ENCODE results near the gene SH3RF2.

SH3RF2 gene

GRCh38 chr5:145924849-145925248, 11.5 kb upstream of the SH3RF2 start:
- Histone ChIP-seq H2AFZ (ENCODE audit: low read depth, low read length) (no peak overlapping the region), H3K9ac (ENCODE audit: low read depth, low read length) (no peak overlapping the region), H3K9me3 (ENCODE audit: insufficient read depth, low read length, severe bottlenecking) (no peaks in the 10 kb centered on the region), H3K4me1 (ENCODE audit: insufficient read depth, low read length) (no peaks in the 10 kb centered on the region), H3K27me3 (ENCODE audit: insufficient read depth, low read length, poor library complexity) (no peaks in the 10 kb centered on the region), H3K79me2 (ENCODE audit: insufficient read depth, low read length) (no peaks in the 10 kb centered on the region), H4K20me1 (ENCODE audit: insufficient read depth, low read length) (no peaks in the 10 kb centered on the region), H3K4me2 (ENCODE audit: insufficient read depth, low read length) (no peak overlapping the region), H3K4me3 (ENCODE audit: low read depth in 1 of 2, low read length in 2 of 2) (no peak overlapping the region), H3K27ac (ENCODE audit: low read length) (no peak overlapping the region), H3K36me3 (ENCODE audit: insufficient read depth, low read length) (no peaks in the 10 kb centered on the region)
- no peak for TF ChIP-seq EZH2 (IDR thresholded peaks at IDR 0.05; ENCODE audit: borderline replicate concordance, low read depth, low read length, severe bottlenecking)
- no peak for TF ChIP-seq CTCF (IDR thresholded peaks at IDR 0.05; ENCODE audit: borderline replicate concordance, extremely low read depth, low read length, poor library complexity, severe bottlenecking)
- ATAC-seq (ENCODE audit: insufficient read depth, low read depth) (no peak), DNase-seq (no peak)

DNA sequence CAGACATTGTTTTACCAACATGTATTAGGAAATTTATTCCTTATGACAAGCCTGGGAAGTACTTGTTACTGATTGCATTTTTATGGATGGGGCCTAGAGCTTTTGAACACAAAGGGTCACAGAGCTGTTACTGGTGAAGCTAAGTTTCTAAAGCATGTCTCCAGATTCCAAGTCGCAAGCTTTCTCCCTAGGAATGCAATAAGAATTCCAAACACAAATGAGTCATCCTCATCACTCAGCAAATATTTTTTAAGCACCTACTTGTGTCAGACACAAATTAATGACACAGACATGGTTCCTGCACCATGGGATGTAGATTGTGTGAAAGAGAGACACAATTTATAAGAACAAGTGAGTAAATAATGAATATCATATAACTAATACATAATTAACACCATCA, 11.0 kb upstream of the SH3RF2 start:
- Histone ChIP-seq H3K9me3 (ENCODE audit: insufficient read depth, low read length, severe bottlenecking) (no peaks in the 10 kb centered on the region), H3K27ac (ENCODE audit: low read length) (no peak overlapping the region), H4K20me1 (ENCODE audit: insufficient read depth, low read length) (no peaks in the 10 kb centered on the region), H3K9ac (ENCODE audit: low read depth, low read length) (no peak overlapping the region), H3K4me3 (ENCODE audit: low read depth in 1 of 2, low read length in 2 of 2) (no peak overlapping the region), H3K4me1 (ENCODE audit: insufficient read depth, low read length) (no peaks in the 10 kb centered on the region), H2AFZ (ENCODE audit: low read depth, low read length) (no peak overlapping the region), H3K4me2 (ENCODE audit: insufficient read depth, low read length) (no peak overlapping the region), H3K27me3 (ENCODE audit: insufficient read depth, low read length, poor library complexity) (no peaks in the 10 kb centered on the region), H3K36me3 (ENCODE audit: insufficient read depth, low read length) (no peaks in the 10 kb centered on the region), H3K79me2 (ENCODE audit: insufficient read depth, low read length) (no peaks in the 10 kb centered on the region)
- ATAC-seq (ENCODE audit: insufficient read depth, low read depth) (no peak), DNase-seq (no peak)
- TF ChIP-seq CTCF (IDR thresholded peaks at IDR 0.05; ENCODE audit: borderline replicate concordance, extremely low read depth, low read length, poor library complexity, severe bottlenecking), result no peak
- TF ChIP-seq EZH2 (IDR thresholded peaks at IDR 0.05; ENCODE audit: borderline replicate concordance, low read depth, low read length, severe bottlenecking), result no peak

DNA sequence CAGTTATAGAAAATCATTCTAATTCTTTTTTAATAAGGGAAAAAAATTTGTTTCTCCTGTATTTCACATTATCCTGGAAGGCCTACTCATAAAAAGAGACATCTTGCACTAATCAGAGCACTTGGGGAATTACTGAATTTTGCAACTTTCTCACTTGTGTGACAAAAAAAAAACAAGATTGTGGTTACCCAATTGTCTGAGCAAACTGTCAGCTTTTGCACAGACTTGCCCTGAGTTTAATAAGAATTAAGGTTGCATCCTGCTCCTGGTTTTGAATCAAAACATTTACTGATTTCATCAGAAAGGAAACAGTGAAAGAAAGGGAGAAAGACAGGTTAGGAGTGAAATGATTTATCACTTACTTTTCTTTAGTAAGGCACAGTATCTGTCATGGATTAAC, 10.6 kb upstream of the SH3RF2 start:
- ATAC-seq (ENCODE audit: insufficient read depth, low read depth), result no peak
- no peak for TF ChIP-seq CTCF (IDR thresholded peaks at IDR 0.05; ENCODE audit: borderline replicate concordance, extremely low read depth, low read length, poor library complexity, severe bottlenecking)
- no peak for TF ChIP-seq EZH2 (IDR thresholded peaks at IDR 0.05; ENCODE audit: borderline replicate concordance, low read depth, low read length, severe bottlenecking)
- Histone ChIP-seq H3K4me3 (ENCODE audit: low read depth in 1 of 2, low read length in 2 of 2) (no peak overlapping the region), H3K27me3 (ENCODE audit: insufficient read depth, low read length, poor library complexity) (no peaks in the 10 kb centered on the region), H3K4me1 (ENCODE audit: insufficient read depth, low read length) (no peaks in the 10 kb centered on the region), H4K20me1 (ENCODE audit: insufficient read depth, low read length) (no peaks in the 10 kb centered on the region), H3K4me2 (ENCODE audit: insufficient read depth, low read length) (no peak overlapping the region), H3K9ac (ENCODE audit: low read depth, low read length) (no peak overlapping the region), H2AFZ (ENCODE audit: low read depth, low read length) (no peak overlapping the region), H3K9me3 (ENCODE audit: insufficient read depth, low read length, severe bottlenecking) (no peaks in the 10 kb centered on the region), H3K36me3 (ENCODE audit: insufficient read depth, low read length) (no peaks in the 10 kb centered on the region), H3K79me2 (ENCODE audit: insufficient read depth, low read length) (no peaks in the 10 kb centered on the region), H3K27ac (ENCODE audit: low read length) (no peak overlapping the region)
- DNase-seq, result no peak

DNA sequence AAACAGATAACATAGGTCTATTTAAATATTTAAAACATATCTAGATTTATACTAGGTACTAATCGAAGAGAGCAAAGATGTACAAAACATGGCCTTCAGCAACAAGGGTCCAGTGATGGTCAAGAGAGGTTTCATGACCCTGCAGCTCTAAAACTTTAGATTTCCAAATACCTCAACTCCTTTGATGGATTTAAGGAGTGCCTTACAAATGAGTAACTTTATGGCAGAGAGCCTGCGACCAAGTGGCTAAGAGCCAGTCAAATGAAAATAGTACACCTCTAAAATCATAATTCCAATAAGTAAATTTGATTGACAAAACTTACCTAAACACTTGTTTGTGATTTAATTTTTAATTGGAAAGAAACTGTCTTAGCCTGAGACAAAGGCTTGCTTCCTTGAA, 4.7 kb upstream of the SH3RF2 start:
- TF ChIP-seq CTCF (IDR thresholded peaks at IDR 0.05; ENCODE audit: borderline replicate concordance, extremely low read depth, low read length, poor library complexity, severe bottlenecking) (no peak), EZH2 (IDR thresholded peaks at IDR 0.05; ENCODE audit: borderline replicate concordance, low read depth, low read length, severe bottlenecking) (no peak)
- no peaks in the 10 kb centered on the region for H3K36me3 ChIP-seq (ENCODE audit: insufficient read depth, low read length)
- no peaks in the 10 kb centered on the region for H3K9me3 ChIP-seq (ENCODE audit: insufficient read depth, low read length, severe bottlenecking)
- no peak overlapping the region for H3K27ac ChIP-seq (ENCODE audit: low read length)
- ATAC-seq (ENCODE audit: insufficient read depth, low read depth) (no peak), DNase-seq (no peak)
- H4K20me1 ChIP-seq (ENCODE audit: insufficient read depth, low read length), result no peaks in the 10 kb centered on the region
- peaks cover 3% of the 10 kb centered on the region for H3K27me3 ChIP-seq (ENCODE audit: insufficient read depth, low read length, poor library complexity)
- no peaks in the 10 kb centered on the region for H3K4me1 ChIP-seq (ENCODE audit: insufficient read depth, low read length)
- no peaks in the 10 kb centered on the region for H3K79me2 ChIP-seq (ENCODE audit: insufficient read depth, low read length)
- H3K4me3 ChIP-seq (ENCODE audit: low read depth in 1 of 2, low read length in 2 of 2), result no peak overlapping the region
- no peak overlapping the region for H3K9ac ChIP-seq (ENCODE audit: low read depth, low read length)
- H2AFZ ChIP-seq (ENCODE audit: low read depth, low read length), result no peak overlapping the region
- H3K4me2 ChIP-seq (ENCODE audit: insufficient read depth, low read length), result no peak overlapping the region

Data from DND-41 (cell line).